Suppressor macrophage treated with lipopolysaccharide for 4 hours (primary cell): ENCODE results near the gene ANKRD13B.
"Not testable (repeated sequence)": the region's sequence is repeated elsewhere in the genome, so short reads cannot be mapped to it uniquely, and the experiment has no call there.

ENCODE experiments used
- DNase-seq: peaks from one replicate; pipeline ENCODE4 v3.0.0-alpha.2; 2020

Gene ANKRD13B

DNA sequence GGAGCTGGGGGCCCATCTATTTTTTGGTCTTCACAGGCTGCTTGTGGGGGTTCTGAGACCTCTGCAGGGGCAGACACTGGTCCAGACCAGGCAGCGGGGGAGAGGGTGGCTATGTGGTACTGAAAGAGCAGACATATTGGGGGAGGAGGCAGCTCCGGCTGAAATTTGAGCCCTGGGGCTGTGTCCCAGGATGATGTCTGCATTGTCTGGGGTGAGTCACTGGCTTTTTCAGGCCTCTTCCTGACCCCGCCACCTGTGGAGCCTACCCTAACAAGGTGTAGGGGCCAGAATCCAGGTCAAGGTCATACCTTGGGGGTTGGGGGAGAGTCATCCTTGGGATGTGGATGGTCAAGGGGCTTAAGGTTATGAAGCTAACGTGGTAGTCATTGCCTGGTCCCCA, 27.3 kb downstream of the ANKRD13B start:
- DNase-seq: no peak

- no peak for DNase-seq
These were observed 28.0 kb downstream of the ANKRD13B start for GRCh38 chr17:29620779-29621500.

DNA sequence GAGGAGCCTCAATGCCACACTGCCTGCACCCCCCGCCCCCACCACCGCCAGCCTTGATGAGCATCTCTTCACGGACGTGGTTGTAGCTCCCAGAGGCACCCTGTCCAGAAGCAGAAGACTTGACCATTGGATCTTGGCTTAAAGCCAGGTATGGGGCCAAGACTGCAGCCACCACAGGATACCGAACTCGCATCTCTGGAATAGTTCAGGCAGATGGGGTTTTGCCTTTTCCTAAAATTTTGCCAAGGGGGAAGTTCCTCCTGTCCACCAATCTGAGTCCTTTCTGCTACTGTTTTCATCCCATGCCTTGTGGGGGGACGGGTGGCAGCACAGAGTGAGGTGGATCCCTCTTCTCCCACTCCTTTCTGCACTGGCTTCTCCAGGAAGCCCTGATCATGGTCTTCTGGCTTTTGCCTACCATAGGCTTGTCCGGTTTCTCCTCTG, 28.8 kb downstream of the ANKRD13B start:
- DNase-seq: no peak

DNA sequence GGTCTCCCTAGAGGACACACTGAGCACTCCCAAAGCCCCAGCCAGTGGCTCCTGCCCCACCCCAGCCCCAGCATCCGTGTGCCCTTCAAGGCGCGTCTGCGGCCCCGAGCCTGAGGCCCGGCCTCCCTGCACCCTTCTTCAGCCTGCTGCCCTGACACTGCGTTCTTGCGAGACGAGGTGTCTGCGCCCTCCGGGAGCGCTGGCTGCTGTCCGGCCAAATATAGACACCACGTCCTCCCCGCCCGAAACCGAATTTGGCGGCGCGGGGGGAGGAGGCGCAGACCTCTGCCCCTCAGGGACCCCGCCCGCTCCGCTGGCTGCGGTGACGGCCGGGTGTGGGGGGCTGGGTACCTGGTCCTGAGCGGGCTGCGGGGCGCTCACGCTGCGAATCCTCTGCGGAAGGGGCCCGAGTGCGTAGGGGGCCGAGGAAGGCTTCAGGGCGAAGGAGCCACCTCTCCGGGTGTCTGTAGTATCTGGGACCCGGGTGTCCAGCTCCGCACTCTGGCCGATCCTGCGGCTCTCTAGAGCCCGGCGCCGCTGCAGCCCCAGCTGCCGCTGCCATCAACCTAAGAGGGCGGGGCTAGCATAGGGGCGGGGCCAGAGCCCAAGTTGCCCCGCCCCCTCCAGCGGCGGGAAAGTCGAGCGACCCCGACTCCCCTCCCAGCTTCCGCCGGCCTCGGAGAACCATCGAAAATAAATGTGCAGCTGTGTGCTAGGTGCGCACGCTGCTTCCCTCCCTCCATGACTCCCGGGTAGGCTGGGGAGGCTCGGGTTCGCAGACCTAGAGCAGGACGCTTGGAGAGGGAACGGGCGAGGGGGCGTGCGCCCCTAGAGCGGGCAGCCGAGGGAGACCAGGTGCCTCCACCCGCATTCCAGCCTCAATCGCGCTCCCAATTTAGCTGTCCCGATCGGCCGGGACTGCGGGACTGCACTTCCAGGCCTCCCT, 29.7 kb downstream of the ANKRD13B start, which contains the start of gene CORO6:
Gene CORO6 (minus strand): TSS at position 576 of the 946 bp plus-strand sequence. CDS start 1,491 bp downstream, outside the sequence.
- DNase-seq: peak; percentile 49

GRCh38 chr17:29623283-29623647, 30.3 kb downstream of the ANKRD13B start:
- no peak for DNase-seq

DNA sequence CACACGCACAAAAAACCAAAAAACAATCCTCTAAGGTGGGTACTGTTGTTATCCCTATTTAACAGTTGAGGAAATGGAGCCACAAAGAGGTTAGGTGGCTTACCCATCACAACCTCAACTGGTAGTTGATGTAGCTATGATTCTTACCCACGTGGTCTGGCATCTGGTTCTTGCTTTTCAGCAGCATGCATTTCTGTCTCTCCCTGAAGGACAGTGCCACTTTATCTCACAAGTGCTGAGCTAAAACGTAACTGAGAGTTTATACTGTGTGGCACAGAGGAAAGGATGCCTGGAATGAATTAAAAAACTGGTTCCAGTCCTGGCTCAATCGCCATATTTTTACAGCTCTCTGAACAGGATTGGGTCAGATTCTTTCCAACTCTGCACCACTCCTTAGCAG, 31.7 kb downstream of the ANKRD13B start:
- DNase-seq: no peak

GRCh38 chr17:29625037-29625750, 32.3 kb downstream of the ANKRD13B start:
- peak; percentile 12 for DNase-seq

DNA sequence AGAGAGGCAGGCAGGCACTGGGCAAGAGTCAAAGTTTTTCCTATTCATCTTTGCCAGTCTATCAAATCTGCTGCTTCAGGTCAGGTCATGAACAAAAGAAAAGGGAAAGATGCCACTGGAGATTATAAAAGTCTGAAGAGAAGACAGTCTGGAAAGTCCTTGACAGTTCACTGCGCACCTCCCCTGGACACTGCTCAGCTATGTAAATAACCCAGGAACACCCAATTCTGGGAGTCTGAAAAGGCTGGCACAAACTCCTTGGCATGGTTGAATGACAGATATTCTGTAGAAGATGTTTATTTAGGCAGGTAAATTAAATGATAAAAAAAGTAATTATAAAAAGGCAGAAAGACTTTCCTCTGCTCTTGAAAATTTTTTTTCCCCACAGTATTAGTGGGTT, 35.0 kb downstream of the ANKRD13B start:
- DNase-seq: no peak

DNA sequence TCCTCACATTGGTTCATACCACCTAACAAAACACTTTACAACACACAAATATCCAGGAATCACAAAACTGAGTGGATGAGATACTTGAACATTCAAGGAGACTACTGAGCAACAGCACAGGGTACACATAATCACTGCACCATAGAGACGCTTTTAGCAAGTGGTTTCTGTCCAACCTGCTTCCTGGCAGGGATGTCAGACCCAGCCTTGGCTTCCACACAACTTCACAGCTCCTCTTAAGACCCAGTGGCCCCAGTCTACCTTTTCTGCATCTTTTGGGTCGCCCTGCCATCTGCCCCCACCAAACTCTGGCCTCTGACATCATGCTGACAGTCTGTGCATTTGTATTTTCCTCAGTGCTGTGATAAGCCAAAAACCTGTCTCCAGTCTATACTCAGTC, 35.7 kb downstream of the ANKRD13B start:
- no peak for DNase-seq

DNA sequence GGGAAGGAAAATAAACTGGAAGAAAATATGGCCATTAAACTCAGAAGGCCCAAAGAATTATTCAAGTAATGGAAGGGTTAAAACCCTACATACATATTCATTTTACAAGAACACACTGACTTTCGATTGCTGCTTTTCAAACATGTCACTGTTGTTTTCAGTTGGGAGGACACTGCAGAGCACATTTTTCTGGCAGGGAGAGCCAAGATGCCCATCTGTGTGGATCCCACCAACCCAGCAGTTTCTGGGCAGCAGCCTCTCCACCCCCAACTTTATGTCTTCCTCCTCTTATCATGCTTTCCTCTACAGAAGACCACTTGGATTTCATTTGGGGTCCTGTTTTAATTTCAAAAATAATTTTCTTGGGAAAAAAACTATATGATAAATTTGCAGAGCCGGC, 36.9 kb downstream of the ANKRD13B start:
- DNase-seq: no peak

GRCh38 chr17:29630630-29631193, 37.8 kb downstream of the ANKRD13B start:
- no peak for DNase-seq

- no peak for DNase-seq
These were observed 41.0 kb downstream of the ANKRD13B start for GRCh38 chr17:29633886-29634285.

- DNase-seq: peak; percentile 30
These were observed 47.5 kb downstream of the ANKRD13B start for GRCh38 chr17:29640413-29640812.

DNA sequence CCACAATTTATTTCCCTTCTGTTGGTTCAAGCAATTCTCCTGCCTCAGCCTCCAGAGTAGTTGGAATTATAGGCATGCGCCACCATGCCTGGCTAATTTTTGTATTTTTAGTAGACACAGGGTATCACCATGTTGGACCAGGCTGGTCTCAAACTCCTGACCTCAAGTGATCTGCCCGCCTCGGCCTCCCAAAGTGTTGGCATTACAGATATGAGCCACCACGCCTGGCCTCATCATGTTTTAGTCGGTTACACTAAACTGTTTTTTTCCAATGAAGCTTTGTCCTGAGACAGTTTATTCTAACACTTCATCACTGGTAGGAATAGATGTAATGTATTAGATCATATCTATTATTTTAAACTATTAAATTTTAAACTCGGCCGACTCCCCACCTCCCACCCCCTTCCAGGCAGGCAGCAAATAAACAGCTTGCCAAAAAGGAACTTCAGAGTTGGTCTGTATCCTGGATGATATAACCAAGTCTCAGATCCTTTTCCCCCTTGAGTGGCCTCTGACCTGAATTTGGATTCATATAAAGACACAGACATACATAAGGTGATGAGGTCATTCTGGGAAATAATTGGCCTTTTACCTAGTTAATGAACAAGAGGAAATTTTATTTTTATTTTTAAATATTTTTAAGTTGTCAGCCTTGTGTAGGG, 48.2 kb downstream of the ANKRD13B start:
- DNase-seq: peak; percentile 42

- no peak for DNase-seq
These were observed 49.3 kb downstream of the ANKRD13B start for GRCh38 chr17:29642171-29642611.

GRCh38 chr17:29643817-29644160, 50.9 kb downstream of the ANKRD13B start:
- no peak for DNase-seq

GRCh38 chr17:29645515-29646051, 52.7 kb downstream of the ANKRD13B start:
- DNase-seq: peak; percentile 87

DNA sequence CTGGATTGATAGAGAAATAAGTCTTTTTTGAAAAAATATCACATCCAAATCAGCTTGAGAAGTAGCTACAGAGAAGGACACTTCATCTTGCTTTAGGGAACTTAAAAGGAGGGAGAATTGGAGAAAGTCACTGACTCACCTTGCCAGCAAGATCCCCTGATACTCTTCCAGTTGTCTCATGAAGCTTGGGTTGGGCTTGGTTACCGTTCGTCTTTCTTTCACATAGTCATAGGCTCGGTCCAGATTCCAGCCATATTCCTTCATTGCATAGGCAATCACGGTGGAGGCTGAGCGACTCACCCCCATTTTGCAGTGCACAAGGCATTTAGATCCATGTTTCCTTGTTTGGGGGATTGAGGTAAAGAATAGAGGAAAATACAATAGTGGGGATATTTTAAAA, 55.1 kb downstream of the ANKRD13B start:
- no peak for DNase-seq

- DNase-seq: no peak
These were observed 56.4 kb downstream of the ANKRD13B start for GRCh38 chr17:29649359-29649758.

DNA sequence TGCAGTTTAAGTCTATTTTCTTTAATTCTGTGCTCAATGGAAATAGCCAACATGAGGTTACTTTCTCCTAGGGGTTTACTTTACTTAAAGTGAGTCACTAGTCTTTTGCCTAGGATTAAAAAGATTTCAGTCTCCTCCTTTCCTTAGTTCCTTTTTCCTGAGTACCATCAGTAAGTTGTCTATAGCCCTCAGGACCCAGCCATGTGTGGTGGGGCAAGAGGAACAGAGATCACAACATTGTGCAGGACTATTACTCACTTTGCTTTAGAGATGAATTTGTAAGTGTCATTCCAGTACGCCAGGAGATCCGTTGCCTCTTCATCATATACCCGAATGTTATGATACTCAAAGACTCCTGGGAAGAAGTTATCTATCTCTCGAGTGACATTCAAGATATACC, 57.5 kb downstream of the ANKRD13B start:
- peak; percentile 80 for DNase-seq

DNA sequence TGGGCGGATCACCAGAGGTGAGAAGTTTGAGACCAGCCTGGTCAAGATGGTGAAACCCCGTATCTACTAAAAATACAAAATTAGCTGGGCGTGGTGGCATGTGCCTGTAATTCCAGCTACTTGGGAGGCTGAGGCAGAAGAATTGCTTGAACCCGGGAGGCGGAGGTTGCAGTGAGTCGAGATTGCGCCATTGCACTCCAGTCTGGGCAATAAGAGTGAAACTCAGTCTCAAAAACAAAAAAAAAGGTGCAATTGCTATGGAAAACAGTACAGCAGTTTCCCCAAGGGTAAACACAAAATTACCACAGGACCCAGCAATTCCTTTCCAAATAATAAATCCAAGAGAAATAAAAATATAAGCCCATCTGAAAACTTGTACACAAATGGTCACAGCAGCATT, 59.0 kb downstream of the ANKRD13B start:
- not testable (repeated sequence) for DNase-seq

- peak; percentile 59 for DNase-seq
These were observed 60.0 kb downstream of the ANKRD13B start for GRCh38 chr17:29652976-29653375.
